NCI-H2196 treated with DMSO at 0.1 percent for 48 hours (cell line): ENCODE results near the gene FAM72C.
"Not testable (repeated sequence)": the region's sequence is repeated elsewhere in the genome, so short reads cannot be mapped to it uniquely, and the experiment has no call there.

Experiments
- DNase-seq: peaks from one replicate; lab custom pipeline; 2025; ENCODE audit not compliant: unreplicated experiment; lab: John Stamatoyannopoulos, UW

The FAM72C gene

DNA sequence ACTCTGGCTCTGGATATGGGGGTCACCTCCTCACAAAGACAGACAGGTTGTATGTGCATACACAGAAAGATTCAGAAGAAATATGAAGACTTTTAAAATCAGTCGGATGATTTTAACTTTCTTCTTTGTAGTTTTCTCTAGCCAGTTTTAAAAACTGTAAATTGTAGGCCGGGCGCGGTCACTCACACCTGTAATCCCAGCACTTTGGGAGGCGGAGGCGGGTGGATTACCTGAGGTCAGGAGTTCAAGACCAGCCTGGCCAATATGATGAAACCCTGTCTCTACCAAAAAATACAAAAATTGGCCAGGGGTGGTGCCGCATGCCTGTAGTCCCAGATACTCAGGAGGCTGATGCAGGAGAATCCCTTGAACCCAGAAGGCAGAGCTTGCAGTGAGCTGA is 58.1 kb downstream of the FAM72C start:
- not testable (repeated sequence) for DNase-seq
